ENCODE data around the gene RTN4RL1.
A peak's percentile ranks its signal among the peaks of the same experiment; 100 is the strongest.
"Not testable (repeated sequence)": the region's sequence is repeated elsewhere in the genome, so short reads cannot be mapped to it uniquely, and the experiment has no call there.

The RTN4RL1 gene

DNA sequence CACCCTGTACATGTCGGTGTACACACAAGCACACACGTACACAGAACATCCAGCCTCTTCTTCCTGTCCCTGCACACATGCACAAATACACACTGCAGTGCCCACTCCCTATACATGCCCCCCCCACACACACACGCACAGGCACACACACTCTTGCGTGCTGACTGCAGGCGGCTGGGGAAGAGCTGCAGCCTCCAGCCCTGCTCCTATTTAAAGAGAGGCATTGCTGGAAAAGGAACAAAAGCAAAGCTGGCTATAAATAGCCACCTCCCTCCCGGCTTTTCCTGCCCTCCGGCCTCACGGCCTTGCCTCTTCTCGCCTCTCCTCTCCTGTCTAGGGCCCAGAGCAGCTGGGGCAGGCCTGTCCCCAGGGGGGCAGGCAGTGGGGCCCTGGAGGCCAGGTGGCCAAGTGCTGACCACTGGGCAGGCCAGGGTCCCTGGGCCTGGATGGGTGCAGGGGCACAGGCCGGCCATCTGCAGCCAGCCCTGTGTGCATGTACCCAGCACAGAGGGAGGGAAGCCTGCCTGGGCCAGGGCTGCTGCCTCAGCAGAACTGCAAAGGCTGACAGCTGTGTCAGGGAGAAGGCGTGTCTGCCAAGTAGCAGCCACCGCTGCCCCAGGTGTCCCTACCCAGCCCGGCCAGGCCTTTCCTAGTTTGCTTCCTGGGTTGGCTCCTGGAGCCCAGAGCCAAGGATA lies 25.4 kb downstream of the RTN4RL1 start:
- no peak for DNase-seq

- no peak for DNase-seq
These were observed 27.0 kb downstream of the RTN4RL1 start for GRCh38 chr17:1997927-1998742.

GRCh38 chr17:1997289-1997926 lies 27.7 kb downstream of the RTN4RL1 start:
- no peak for DNase-seq

DNA sequence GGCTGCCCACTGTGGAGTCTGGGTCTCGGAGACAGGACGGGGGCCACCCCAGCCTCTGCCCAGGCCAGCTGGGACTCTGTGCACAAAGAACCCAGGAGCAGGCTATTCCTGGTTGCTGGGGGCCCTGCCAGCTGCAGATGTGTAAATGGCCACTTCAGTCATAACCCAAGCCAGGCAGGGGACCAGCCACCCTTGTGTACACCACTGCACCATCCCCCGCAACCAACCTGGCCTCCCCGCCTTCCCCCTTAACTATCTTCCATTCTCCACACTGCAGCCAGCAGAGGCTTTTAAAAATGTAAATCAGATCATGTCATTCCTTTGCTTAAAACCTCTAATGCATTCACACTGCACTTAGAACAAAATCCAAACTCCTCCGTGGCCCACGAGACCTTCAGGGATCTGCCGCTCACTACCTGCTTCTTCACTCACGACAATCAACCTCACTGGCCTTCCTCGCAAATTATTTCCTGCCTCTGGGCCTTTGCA lies 28.3 kb downstream of the RTN4RL1 start:
- no peak for DNase-seq

DNA sequence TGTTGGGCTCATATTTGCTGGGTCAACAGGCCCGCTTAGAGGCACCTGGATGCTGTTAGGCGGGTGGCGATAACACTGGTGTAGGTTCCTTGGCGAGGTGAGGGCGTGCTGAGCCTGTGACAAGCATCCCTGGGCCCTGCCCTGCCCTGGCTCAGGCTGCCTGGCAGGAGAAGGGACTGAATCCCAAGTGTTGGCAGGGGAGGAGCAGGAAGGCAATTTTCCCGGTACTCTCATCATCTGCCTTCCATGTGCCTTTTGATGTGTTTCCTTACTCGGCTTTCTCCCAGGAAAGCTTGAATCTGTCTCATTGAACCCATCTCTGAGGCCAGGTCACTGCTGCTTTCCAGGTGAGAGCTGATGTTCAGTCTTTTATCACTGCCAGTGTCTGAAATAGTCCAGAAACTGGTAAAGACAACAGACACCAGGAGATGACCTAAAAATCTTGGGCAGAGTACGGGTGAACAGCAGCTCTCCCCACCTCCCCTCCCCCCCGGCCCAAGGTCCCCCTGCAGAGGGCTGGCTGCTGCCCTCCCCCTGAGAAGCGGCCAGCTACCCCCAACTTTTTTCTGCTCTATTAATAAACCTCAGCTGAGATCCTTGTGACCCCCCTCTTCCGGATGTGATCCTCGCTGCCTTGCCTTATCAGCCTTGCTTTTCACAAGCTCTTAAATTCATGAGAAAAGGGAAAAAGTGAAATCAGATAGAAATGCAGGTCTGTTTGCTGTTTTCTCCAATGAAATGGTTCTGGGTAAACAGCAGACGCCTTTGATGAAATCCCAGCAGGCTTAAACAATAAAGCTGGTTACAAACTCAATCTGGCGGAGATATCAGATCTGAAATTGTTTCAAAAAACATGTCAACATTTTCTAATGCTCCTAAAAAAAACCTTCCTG lies 29.0 kb downstream of the RTN4RL1 start:
- DNase-seq, result no peak

- DNase-seq, result no peak
These were observed 29.7 kb downstream of the RTN4RL1 start for GRCh38 chr17:1995321-1995892.

- DNase-seq, result no peak
These were observed 30.4 kb downstream of the RTN4RL1 start for GRCh38 chr17:1994707-1995106.

- no peak for DNase-seq
These were observed 32.6 kb downstream of the RTN4RL1 start for GRCh38 chr17:1992541-1992940.

DNA sequence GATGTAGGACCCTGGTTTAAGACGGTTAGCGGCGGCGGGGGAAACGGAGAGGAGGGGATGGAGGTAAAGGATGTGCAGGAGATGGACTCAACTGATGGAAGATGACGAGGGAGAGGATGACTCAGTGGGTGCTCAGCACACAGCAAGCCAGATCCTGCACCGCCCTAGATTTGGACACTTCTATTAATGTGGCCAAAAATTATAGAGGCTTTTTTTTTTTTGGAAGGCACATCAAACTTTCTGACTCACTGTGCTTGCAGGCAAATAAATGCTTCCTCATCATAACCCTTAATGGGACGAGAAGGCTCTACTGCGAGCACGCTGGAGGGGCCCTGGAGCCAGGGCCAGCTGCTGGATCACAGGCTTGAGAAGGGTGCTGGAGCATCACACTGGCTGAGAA lies 36.0 kb downstream of the RTN4RL1 start:
- no peak for DNase-seq

DNA sequence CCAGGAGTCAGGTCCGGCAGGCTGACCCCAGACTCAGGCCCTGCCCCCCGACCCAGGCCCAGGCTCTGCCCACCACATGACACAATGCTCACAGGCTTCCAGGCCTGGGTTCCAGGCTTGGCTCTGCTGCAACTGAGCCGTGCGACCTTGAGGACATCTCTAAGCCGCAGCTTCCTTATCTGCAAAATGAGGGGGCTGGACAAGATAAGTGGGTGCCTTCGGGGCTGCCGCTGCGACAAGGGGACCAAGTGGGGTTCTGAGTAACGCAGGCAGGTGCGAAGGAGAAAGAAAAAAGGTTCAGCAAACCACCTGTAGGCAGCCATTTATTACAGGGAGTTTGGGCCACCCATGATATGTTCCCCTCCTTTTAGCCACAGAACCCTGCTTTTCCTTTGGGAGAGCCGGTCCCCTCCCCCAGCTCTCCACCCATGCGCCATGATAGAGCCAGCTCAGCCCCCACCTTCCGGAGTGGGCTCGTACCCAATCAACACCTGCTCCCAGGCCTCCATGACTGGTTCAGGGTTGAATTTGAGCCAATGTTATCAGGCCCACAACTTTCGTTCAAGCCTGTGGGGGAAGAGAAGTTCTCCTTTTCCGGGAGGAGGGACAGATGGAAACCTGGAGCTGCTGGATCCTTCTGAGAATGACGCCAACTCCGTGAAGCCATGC lies 38.2 kb downstream of the RTN4RL1 start:
- no peak for DNase-seq

GRCh38 chr17:1985686-1986085 lies 39.4 kb downstream of the RTN4RL1 start:
- DNase-seq, result no peak

DNA sequence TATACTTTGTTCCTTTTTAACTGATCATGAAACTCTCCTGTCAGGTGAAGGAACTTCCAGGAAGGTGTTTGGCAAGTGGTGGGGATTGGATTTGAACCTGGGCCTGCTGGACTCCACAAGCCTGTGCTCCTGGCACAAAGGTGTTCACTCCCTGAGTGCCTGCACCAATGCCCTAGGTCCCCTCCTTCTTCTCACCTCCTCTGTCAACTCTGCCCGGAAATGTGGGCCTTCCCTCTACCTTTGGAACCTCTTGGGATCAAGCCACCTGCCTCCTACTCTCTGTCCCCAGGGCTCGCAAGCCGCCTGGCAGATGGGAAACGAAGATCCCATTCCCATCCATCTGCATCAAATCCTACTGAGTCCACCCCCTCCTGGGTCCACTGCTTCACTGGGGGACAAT lies 40.0 kb downstream of the RTN4RL1 start:
- no peak for DNase-seq

DNA sequence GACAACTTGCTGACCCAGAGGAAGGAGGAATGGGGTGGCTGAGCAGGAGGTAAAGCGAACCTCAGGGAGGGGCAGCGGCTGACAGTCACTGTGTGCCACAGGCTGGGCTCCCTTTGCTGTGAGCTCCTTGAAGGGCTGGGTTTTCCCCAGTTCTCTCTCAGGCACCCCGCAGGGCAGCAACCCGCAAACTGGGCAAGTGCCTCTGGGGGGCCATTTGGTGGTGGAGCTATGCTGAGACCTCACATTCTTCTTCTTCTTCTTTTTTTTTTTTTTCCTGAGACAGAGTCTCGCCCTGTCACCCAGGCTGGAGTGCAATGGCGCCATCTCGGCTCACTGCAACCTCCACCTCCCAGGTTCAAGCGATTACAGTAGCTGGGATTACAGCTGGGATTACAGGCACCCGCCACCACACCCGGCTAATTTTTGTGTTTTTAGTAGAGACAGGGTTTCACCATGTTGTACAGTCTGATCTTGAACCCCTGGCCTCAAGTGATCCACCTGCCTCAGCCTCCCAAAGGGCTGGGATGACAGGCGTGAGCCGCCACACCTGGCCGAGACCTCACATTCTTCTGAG lies 42.3 kb downstream of the RTN4RL1 start:
- not testable (repeated sequence) for DNase-seq

GRCh38 chr17:1980665-1981250 lies 44.4 kb downstream of the RTN4RL1 start:
- no peak for DNase-seq

GRCh38 chr17:1979182-1979985 lies 45.8 kb downstream of the RTN4RL1 start:
- no peak for DNase-seq

DNA sequence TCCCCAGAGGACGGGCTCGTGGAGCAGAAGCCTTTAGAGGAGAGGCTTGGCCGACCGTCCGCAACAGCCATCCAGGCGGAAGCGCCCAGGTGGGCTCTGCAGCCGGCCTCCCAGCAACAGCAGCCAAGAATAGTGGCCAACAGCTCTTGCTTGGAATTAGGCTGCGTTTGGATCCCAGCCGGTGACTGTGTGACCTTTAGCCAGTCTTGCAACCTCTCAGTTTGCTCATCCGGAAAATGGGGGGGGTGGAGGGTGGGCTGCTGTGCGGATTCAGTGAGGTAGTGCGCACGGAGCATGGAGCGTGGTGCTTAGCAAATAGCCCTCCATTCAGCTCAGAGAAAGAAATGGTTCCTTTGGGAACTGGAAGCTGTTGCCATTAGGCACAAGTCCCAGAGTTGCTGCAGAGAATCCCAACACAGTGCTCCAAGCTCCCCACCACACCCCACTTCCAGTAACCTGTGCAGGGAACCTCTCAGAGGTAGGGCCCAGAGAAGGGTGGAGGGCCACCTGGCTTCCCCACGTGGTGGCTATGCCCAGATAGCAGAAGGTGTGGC lies 46.7 kb downstream of the RTN4RL1 start:
- no peak for DNase-seq

DNA sequence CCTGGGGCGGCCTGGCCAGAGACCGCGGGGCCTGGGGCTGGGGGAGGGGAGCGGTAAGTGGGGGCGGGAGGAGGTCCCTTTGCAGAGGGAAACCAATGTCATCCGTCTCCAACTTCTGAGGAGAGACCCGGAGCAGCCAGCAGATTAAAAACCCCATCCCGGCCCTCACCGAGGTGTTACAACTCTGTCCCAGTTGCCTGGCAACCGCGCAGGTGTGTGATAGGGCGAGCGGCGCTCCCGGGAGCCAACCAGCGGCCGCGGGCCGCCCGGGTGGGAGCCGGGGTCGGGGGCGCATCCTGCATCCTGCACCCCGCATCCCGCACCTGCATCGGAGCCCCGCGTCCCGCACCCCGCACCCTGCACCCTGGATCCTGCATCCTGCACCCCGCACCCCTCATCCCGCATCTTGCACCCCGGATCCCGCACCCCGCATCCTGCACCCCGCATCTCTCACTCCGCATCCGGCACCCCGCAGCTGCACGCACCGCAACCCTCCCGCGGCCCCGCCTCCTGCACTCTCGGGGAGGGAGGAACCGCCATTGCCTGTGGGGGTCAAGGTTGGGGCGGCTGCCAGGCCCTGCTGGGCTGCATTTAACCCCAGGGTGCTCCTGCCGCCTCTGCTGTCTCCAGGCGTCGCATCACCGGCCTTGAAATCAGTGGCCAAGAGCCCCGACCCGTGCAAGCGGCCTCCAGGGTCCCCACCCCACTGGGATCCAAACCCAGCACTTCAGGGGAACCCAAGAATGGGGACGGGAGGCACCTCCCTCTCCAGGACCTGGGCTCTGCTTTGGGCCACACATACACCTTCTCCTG lies 47.3 kb downstream of the RTN4RL1 start:
- DNase-seq, result peak; percentile 34

DNA sequence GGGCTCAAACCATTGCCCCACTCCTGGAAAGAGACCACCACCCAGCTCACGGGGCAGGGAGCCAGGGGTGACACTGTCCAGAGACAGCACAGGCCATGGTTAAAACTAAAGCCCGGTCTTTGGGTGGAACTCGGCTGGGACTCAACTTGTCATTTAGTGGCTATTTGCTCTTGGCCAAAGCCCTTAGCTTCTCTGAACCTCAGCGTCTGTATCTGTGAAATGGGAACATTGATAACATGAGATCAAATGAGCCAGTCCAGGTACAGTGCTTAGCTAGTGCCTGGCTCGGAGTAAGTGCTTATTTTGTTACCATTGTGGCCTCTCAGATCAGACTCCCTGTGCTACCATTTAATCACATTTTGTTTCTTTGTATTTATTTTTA lies 48.5 kb downstream of the RTN4RL1 start:
- no peak for DNase-seq

All from NCI-H1436 (cell line).